Measurements from ENCODE around the gene MKNK1.

MKNK1 gene

DNA sequence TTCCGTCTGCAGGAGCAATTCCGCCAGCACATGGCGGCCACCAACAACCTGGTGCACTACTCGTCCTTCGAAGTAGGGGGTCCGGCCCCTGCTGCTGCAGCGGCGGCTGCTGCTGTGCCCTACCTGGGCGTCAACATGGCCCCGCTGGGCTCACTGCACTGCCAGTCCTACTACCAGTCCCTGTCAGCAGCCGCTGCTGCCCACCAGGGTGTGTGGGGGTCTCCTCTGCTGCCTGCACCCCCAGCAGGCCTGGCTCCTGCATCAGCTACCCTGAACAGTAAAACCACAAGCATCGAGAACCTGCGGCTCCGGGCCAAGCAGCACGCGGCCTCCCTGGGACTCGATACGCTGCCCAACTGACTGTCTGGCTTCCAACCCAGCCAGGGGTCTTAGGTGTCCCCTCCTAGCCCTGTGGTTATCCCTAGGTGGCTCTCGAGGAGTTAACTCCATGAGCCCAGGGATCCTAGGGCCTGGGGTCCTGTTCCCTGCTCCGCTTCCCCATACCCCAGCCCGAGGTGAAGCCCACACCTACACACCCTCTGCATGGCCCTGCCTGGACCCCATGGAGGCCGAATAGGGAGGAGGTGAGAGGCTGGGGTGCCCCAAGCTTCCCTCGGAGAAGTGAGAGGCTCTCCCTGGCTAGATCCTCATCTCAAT is 91.8 kb downstream of the MKNK1 start:
- Histone ChIP-seq H3K9ac (ENCODE audit: insufficient read length) (no peak overlapping the region), H3K27ac (no peak overlapping the region), H3K9me3 (ENCODE audit: low read depth, low read length) (no peaks in the 10 kb centered on the region), H3K36me3 (ENCODE audit: insufficient read depth, low read length) (no peaks in the 10 kb centered on the region), H3K4me3 (no peak overlapping the region)
- TF ChIP-seq FOXP2 (optimal IDR thresholded peaks at IDR 0.05; ENCODE audit: control extremely low read depth, extremely low read length, insufficient read depth) (no peak), EZH2 (IDR thresholded peaks at IDR 0.05) (no peak), POLR2AphosphoS5 (IDR thresholded peaks at IDR 0.05; ENCODE audit: borderline replicate concordance, low read depth, low read length) (no peak)
- no peak for DNase-seq (ENCODE audit: low read depth, low spot score)

DNA sequence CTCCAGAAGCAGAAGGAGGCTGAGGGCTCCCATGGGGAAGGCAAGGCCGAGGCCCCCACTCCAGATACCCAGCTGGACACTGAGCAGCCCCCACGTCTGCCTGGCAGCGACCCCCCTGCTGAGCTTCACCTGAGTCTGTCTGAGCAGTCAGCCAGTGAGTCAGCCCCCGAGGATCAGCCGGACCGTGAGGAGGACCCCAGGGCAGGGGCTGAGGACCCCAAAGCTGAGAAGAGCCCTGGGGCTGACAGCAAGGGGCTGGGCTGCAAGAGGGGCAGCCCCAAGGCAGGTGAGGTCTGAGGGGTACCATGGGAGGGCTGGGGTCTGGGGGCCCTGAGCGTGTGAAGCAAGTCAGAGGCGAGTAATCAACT is 93.1 kb downstream of the MKNK1 start:
- no peak for TF ChIP-seq FOXP2 (optimal IDR thresholded peaks at IDR 0.05; ENCODE audit: control extremely low read depth, extremely low read length, insufficient read depth)
- TF ChIP-seq POLR2AphosphoS5 (IDR thresholded peaks at IDR 0.05; ENCODE audit: borderline replicate concordance, low read depth, low read length), result no peak
- TF ChIP-seq EZH2 (IDR thresholded peaks at IDR 0.05), result no peak
- no peaks in the 10 kb centered on the region for H3K36me3 ChIP-seq (ENCODE audit: insufficient read depth, low read length)
- no peaks in the 10 kb centered on the region for H3K9me3 ChIP-seq (ENCODE audit: low read depth, low read length)
- no peak for DNase-seq (ENCODE audit: low read depth, low spot score)
- no peak overlapping the region for H3K9ac ChIP-seq (ENCODE audit: insufficient read length)
- H3K4me3 ChIP-seq, result no peak overlapping the region
- H3K27ac ChIP-seq, result no peak overlapping the region

DNA sequence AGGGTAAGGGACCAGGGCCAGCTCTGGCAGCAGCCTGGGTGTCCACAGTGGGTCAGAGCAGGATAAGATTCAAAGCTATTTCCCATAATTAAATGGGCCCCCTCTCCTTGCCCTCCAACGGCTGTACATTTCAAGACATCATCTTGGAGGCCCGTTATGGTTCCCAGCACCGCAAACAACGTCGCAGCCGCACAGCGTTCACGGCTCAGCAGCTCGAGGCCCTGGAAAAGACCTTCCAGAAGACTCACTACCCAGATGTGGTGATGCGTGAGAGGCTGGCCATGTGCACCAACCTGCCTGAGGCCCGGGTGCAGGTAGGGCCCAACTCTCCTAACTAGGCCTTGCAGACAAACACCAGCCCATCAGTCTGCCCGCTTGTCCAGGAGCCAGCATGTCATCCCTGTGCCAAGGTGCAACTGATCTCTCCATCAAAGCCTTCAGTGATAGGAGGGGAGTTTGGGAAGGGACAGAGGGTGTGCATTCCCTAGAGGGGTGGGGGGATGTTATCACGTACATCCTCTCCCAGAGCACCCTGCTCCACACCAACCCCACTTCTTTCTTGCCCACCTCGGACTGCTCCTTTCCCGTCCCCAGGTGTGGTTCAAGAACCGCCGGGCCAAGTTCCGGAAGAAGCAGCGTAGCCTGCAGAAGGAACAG is 93.6 kb downstream of the MKNK1 start:
- Histone ChIP-seq H3K27ac (no peak overlapping the region), H3K4me3 (no peak overlapping the region), H3K9ac (ENCODE audit: insufficient read length) (no peak overlapping the region), H3K9me3 (ENCODE audit: low read depth, low read length) (no peaks in the 10 kb centered on the region), H3K36me3 (ENCODE audit: insufficient read depth, low read length) (no peaks in the 10 kb centered on the region)
- no peak for DNase-seq (ENCODE audit: low read depth, low spot score)
- TF ChIP-seq EZH2 (IDR thresholded peaks at IDR 0.05) (no peak), FOXP2 (optimal IDR thresholded peaks at IDR 0.05; ENCODE audit: control extremely low read depth, extremely low read length, insufficient read depth) (no peak), POLR2AphosphoS5 (IDR thresholded peaks at IDR 0.05; ENCODE audit: borderline replicate concordance, low read depth, low read length) (no peak)

DNA sequence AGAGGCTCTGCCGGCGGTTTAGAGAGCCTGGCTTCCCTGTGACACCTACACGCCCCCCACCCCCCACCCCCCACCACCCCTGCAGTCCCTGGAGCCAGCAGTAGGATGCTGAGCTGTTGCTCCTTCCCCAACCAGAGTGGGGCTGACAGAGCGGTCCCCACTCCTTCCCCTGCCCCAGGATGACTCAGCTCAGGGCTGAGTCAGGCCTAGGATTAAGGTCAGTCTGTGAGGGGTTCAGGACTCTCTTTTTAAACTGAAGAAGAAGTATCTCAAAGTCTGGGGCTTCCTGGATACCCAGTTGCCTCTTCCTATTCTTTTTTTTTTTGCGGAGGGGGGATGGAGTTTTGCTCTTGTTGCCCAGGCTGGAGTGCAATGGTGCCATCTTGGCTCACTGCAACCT is 95.3 kb downstream of the MKNK1 start:
- DNase-seq (ENCODE audit: low read depth, low spot score), result no peak

More for the DNA sequence above, 95.3 kb downstream of the MKNK1 start:
- H3K9me3 ChIP-seq (ENCODE audit: low read depth, low read length), result no peaks in the 10 kb centered on the region
- TF ChIP-seq EZH2 (IDR thresholded peaks at IDR 0.05) (no peak), POLR2AphosphoS5 (IDR thresholded peaks at IDR 0.05; ENCODE audit: borderline replicate concordance, low read depth, low read length) (no peak), FOXP2 (optimal IDR thresholded peaks at IDR 0.05; ENCODE audit: control extremely low read depth, extremely low read length, insufficient read depth) (no peak)
- H3K4me3 ChIP-seq, result no peak overlapping the region
- H3K36me3 ChIP-seq (ENCODE audit: insufficient read depth, low read length), result no peaks in the 10 kb centered on the region
- no peak overlapping the region for H3K9ac ChIP-seq (ENCODE audit: insufficient read length)
- H3K27ac ChIP-seq, result no peak overlapping the region
